Gastrocnemius medialis (tissue), 4 donors: Measurements from ENCODE around the gene GVQW3.

Source experiments
- CTCF ChIP-seq, 5 experiments: fragments of 450-650 bp in 3 of 5; fragments of 200-600 bp in 2 of 5; sonication (generic) in 2 of 5; IDR thresholded peaks in 4 of 5; conservative IDR thresholded peaks in 1 of 5; 1 replicate in 4 of 5; 2 replicates in 1 of 5; pipeline ENCODE4 v1.5.1; 2016 to 2019; ENCODE audit warnings: antibody characterized with exemption in 5 of 5, mild to moderate bottlenecking in 3 of 5, moderate library complexity in 3 of 5
- POLR2A ChIP-seq, 2 donors: fragments of 450-650 bp; IDR thresholded peaks; one replicate each; pipeline ENCODE4 v1.6.1; 2017; ENCODE audit warnings: antibody characterized with exemption in 2 of 2, mild to moderate bottlenecking in 2 of 2, moderate library complexity in 2 of 2

- no peak for TF ChIP-seq POLR2A (IDR thresholded peaks at IDR 0.05)
- TF ChIP-seq CTCF (IDR thresholded peaks at IDR 0.05 in 4 of 5, conservative IDR thresholded peaks at IDR 0.05 in 1 of 5), result no peak
These were observed 11.7 kb upstream of the GVQW3 start for GRCh38 chr11:76369406-76369805.
